Measurements from ENCODE around the gene GOLM1. TPM values are rescaled to one million over a fixed set of nuclear protein-coding genes. Genes with fewer than 3 reads are reported as not detected.

GOLM1 gene
- total and polyA plus RNA-seq, 2 of the 4 experiments (the other 2 are of a cell fraction): 54.8 to 59.2 TPM

DNA sequence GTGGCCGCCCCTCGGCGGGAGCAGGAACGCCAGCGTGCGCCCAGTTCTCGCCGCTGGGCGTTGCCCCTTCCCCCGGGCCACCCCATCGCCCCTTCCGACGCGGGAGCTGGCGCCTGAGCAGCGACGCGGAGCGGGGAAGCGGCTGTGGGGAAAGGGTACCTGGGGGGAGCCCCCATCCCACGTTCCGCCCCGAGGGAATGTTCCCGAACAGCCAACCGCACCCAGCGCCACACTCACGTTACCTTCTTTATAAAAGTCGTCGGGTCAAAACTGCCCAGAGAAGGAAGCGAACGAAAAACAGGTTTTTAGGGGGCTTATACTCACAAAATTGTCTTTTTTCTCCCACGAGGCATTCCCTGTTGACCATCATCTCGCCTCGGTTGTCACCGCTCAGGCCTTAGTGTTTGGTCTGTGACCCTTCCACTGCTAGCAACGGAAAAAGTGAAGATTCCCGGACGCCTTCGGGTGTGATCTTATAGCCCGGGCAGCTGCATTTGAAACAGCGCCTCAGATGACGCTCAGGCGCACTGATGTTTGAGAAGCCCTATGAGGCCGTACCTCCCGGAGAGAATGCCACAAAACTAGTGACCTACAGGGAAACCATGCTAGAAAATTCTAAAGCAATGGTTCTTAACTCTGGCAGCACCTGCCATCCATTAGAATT lies 475 bp upstream of the GOLM1 start:
- no TSS peak for BruUV-seq (replicated peaks)
- no peaks in the 10 kb centered on the region for H3K9me3 ChIP-seq (ENCODE audit: control insufficient read depth, insufficient read depth, low read length)
- H3K9me1 ChIP-seq (ENCODE audit: insufficient read depth, low read length): peaks cover 4% of the 10 kb centered on the region; the same call in 1 of the 2 replicates
- peak overlapping the region; percentile 4; the same call in 1 of the 2 replicates for H3K27ac ChIP-seq (ENCODE audit: insufficient read depth, low read length)
- no peak overlapping the region; the same call in none of the 2 replicates for H3K56ac ChIP-seq (ENCODE audit: extremely low read depth, insufficient read depth, low read length)
- 5% methylated on average over 15 of the region's 45 CpGs; no CpG with 5 or more reads in 1 of the 2 experiments for WGBS, 2 experiments (ENCODE audit: extremely low coverage in 2 of 2, insufficient read length in 1 of 2)
- H3K27me3 ChIP-seq (ENCODE audit: control insufficient read depth, insufficient read depth, low read length): peaks cover 4% of the 10 kb centered on the region
- H2BK120ac ChIP-seq (ENCODE audit: low read depth, low read length): no peak overlapping the region
- H3K23ac ChIP-seq (ENCODE audit: low read depth, low read length): peak overlapping the region; percentile 90; the same call in 1 of the 2 replicates
- H2BK20ac ChIP-seq (ENCODE audit: low read depth, low read length): no peak overlapping the region
- DNase-seq (peak; percentile 57), ATAC-seq (ENCODE audit: low read depth) (peak; percentile 30)
- peak overlapping the region; percentile 17 for H3K4ac ChIP-seq (ENCODE audit: low read depth, low read length)
- H3K4me2 ChIP-seq (ENCODE audit: low read depth, low read length): peak overlapping the region; percentile 85
- H2AK5ac ChIP-seq (ENCODE audit: low read depth, low read length): no peak overlapping the region
- no peak overlapping the region for H2BK15ac ChIP-seq (ENCODE audit: low read depth, low read length)
- H4K8ac ChIP-seq (ENCODE audit: low read depth in 2 of 2, low read length in 2 of 2): peak overlapping the region in 1 of 2 experiments; percentile 9; a peak in 1 of 4 replicates
- POLR2A ChIA-PET (ENCODE audit: unreplicated experiment): no interaction called here
- no peak overlapping the region for H2BK5ac ChIP-seq (ENCODE audit: low read depth, low read length, poor library complexity, severe bottlenecking)
- H2AK9ac ChIP-seq (replicated peaks; ENCODE audit: low read depth, low read length, poor library complexity): peak overlapping the region; percentile 62
- in situ Hi-C loops (cut with MboI; ENCODE audit: low sequenced_read_pairs): no loop called here
- intact Hi-C loops (cut with micrococcal nuclease): loop anchor here (2.0 to 5.0 kb wide), 2 partner anchors 59 to 102 kb away; no protein-coding TSS in a partner anchor
- dilution Hi-C loops (cut with HindIII; ENCODE audit: low sequenced_read_pairs, unreplicated experiment): no loop called here
- peak overlapping the region; percentile 75 for H3K4me3 ChIP-seq (ENCODE audit: insufficient read depth, low read depth, low read length)
- peaks cover 17 to 22% of the 10 kb centered on the region in 2 experiments for H3K79me1 ChIP-seq (ENCODE audit: low read depth in 1 of 2, low read length in 2 of 2)
- H3K14ac ChIP-seq (replicated peaks; ENCODE audit: low read depth, low read length): no peak overlapping the region
- no peak overlapping the region for H4K91ac ChIP-seq (ENCODE audit: insufficient read depth, low read depth, low read length)
- peak overlapping the region; percentile 97 for H2AFZ ChIP-seq (replicated peaks; ENCODE audit: low read length, poor library complexity)
- peaks cover 4% of the 10 kb centered on the region; the same call in 1 of the 2 replicates for H3K4me1 ChIP-seq (ENCODE audit: control insufficient read depth, insufficient read depth, low read length)
- no peak overlapping the region for H4K5ac ChIP-seq (ENCODE audit: low read depth, low read length)
- CTCF ChIA-PET: no interaction called here
- H3K36me3 ChIP-seq (ENCODE audit: control insufficient read depth, insufficient read depth, low read length): no peaks in the 10 kb centered on the region
- TF ChIP-seq RAD21 (IDR thresholded peaks at IDR 0.05; ENCODE audit: low read length) (no peak), MXI1 (IDR thresholded peaks at IDR 0.05; ENCODE audit: borderline replicate concordance, low read depth, low read length) (no peak), BHLHE40 (IDR thresholded peaks at IDR 0.05; ENCODE audit: low read depth, low read length) (no peak), FOS (IDR thresholded peaks at IDR 0.05; ENCODE audit: low read depth, low read length) (no peak), RCOR1 (IDR thresholded peaks at IDR 0.05; ENCODE audit: insufficient replicate concordance, low read length) (no peak), SMC3 (IDR thresholded peaks at IDR 0.05; ENCODE audit: low read depth, low read length) (no peak), MAFK (IDR thresholded peaks at IDR 0.05; ENCODE audit: low read depth, low read length) (no peak), RFX5 (IDR thresholded peaks at IDR 0.05; ENCODE audit: low read depth, low read length) (no peak), NFE2L2 (IDR thresholded peaks at IDR 0.05; ENCODE audit: low read depth, low read length) (no peak)
- TF ChIP-seq, protein P1, sequence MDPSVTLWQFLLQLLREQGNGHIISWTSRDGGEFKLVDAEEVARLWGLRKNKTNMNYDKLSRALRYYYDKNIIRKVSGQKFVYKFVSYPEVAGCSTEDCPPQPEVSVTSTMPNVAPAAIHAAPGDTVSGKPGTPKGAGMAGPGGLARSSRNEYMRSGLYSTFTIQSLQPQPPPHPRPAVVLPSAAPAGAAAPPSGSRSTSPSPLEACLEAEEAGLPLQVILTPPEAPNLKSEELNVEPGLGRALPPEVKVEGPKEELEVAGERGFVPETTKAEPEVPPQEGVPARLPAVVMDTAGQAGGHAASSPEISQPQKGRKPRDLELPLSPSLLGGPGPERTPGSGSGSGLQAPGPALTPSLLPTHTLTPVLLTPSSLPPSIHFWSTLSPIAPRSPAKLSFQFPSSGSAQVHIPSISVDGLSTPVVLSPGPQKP (IDR thresholded peaks at IDR 0.05; ENCODE audit: borderline replicate concordance, low read depth, low read length): no peak
- 0 out of 2 replicates have a peak overlapping the region, but pooled peaks have one; percentile 42 for H3K9ac ChIP-seq (ENCODE audit: low read depth, low read length)
- H4K20me1 ChIP-seq (ENCODE audit: insufficient read depth, low read length): peaks cover 4% of the 10 kb centered on the region
- no peak overlapping the region for H3K18ac ChIP-seq (ENCODE audit: low read depth, low read length)

All from IMR-90 (cell line).